Gastrocnemius medialis (tissue), 4 donors: ENCODE data around the gene SLC9A5. TPM values are rescaled to one million over a fixed set of nuclear protein-coding genes. Genes with fewer than 3 reads are reported as not detected.

ENCODE experiments used
- ATAC-seq, 2 donors: fragments of 150-250 bp; one replicate each; pipeline ENCODE4 v1.9.1; 2016
- DNase-seq, 2 donors: peaks; one replicate each; pipeline ENCODE4 v3.0.0-alpha.2; 2019
- H3K27ac ChIP-seq, 4 donors: fragments of 200-600 bp; sonication (generic); 1 replicate in 1 of 4; 2 replicates in 3 of 4; pipeline ENCODE4 v1.5.1; 2016 to 2018; ENCODE audit warnings: mild to moderate bottlenecking in 2 of 4, moderate library complexity in 1 of 4
- H3K27me3 ChIP-seq, 3 donors: fragments of 200-600 bp; sonication (generic) in 2 of 3; 1 replicate in 1 of 3; 2 replicates in 2 of 3; pipeline versions ENCODE4 v1.5.1 to v1.6.0; 2016 to 2019; ENCODE audit warnings: mild to moderate bottlenecking in 1 of 3, moderate library complexity in 1 of 3
- H3K36me3 ChIP-seq, 2 donors: fragments of 200-600 bp; sonication (generic) in 1 of 2; one replicate each; pipeline ENCODE4 v1.5.1; 2017 to 2018
- H3K4me1 ChIP-seq, 2 donors: fragments of 200-600 bp; sonication (generic) in 1 of 2; one replicate each; pipeline ENCODE4 v1.5.1; 2016 to 2017; ENCODE audit warnings: mild to moderate bottlenecking in 2 of 2
- H3K4me3 ChIP-seq, 4 donors: fragments of 200-600 bp; sonication (generic) in 3 of 4; 1 replicate in 1 of 4; 2 replicates in 3 of 4; pipeline ENCODE4 v1.5.1; 2016 to 2019; ENCODE audit warnings: mild to moderate bottlenecking in 2 of 4
- H3K9me3 ChIP-seq, 3 donors: fragments of 200-600 bp; sonication (generic) in 2 of 3; 1 replicate in 1 of 3; 2 replicates in 2 of 3; pipeline ENCODE4 v1.5.1; 2016 to 2019
- CTCF ChIP-seq, 5 experiments: fragments of 450-650 bp in 3 of 5; fragments of 200-600 bp in 2 of 5; sonication (generic) in 2 of 5; IDR thresholded peaks in 4 of 5; conservative IDR thresholded peaks in 1 of 5; 1 replicate in 4 of 5; 2 replicates in 1 of 5; pipeline ENCODE4 v1.5.1; 2016 to 2019; ENCODE audit warnings: antibody characterized with exemption in 5 of 5, mild to moderate bottlenecking in 3 of 5, moderate library complexity in 3 of 5
- POLR2A ChIP-seq, 2 donors: fragments of 450-650 bp; IDR thresholded peaks; one replicate each; pipeline ENCODE4 v1.6.1; 2017; ENCODE audit warnings: antibody characterized with exemption in 2 of 2, mild to moderate bottlenecking in 2 of 2, moderate library complexity in 2 of 2
- in situ Hi-C, 4 donors: fragments of 200-750 bp; cut with MboI; loops; one replicate each; pipeline versions ENCODE4 v1.15.0 to v1.8.0; 2017; ENCODE audit warnings: low sequenced_read_pairs in 4 of 4
- intact Hi-C: fragments of 100-400 bp; cut with DNase I; formaldehyde crosslinking; loops from one replicate; pipeline ENCODE4 v1.15.1; 2023; ENCODE audit warnings: low total_unique reads
- total RNA-seq, 4 donors: library from RNA; depleted of rRNA; stranded (reverse); fragments of >200 nt; gene quantifications; one replicate each; pipeline versions ENCODE4 v1.1.0 to v1.2.3, GENCODE V29; 2016

SLC9A5 gene
- total RNA-seq, 4 donors from 2014 or later: 0.61 to 2.0 (median 1.2) TPM

DNA sequence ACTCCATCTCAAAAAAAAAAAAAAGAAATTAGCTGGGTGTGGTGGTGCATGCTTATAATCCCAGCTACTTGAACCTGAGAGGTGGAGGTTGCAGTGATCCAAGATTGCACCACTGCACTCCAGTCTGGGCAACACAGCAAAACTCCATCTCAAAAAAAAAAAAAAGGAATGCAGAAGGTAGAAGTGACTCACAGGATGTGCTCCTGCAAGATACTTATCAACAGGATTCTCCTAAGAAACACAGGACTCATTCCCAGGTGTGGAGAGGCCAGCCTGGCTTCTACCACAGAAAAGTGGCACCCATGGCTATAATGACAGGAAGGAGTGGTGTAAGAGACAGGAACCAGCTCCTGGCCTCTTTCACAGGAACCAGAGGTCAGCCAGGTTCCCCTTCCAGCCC, 36.0 kb upstream of the SLC9A5 start:
- intact Hi-C loops (no loop called here), in situ Hi-C loops (no loop called here)
- Histone ChIP-seq H3K27me3 (no peaks in the 10 kb centered on the region), H3K36me3 (no peaks in the 10 kb centered on the region), H3K4me3 (no peak overlapping the region), H3K9me3 (no peaks in the 10 kb centered on the region), H3K4me1 (peaks cover 33 to 34% of the 10 kb centered on the region in 2 donors), H3K27ac (peak overlapping the region in 1 of 4 donors; percentile 57)
- ATAC-seq (no peak), DNase-seq (no peak)
- TF ChIP-seq CTCF (IDR thresholded peaks at IDR 0.05 in 4 of 5, conservative IDR thresholded peaks at IDR 0.05 in 1 of 5): no peak
- no peak for TF ChIP-seq POLR2A (IDR thresholded peaks at IDR 0.05)

- Histone ChIP-seq H3K27ac (peak overlapping the region; percentile 48 to 61 (median 56)), H3K36me3 (no peaks in the 10 kb centered on the region), H3K9me3 (no peaks in the 10 kb centered on the region), H3K27me3 (no peaks in the 10 kb centered on the region), H3K4me3 (no peak overlapping the region), H3K4me1 (peaks cover 27 to 28% of the 10 kb centered on the region in 2 donors)
- in situ Hi-C loops: no loop called here
- intact Hi-C loops: no loop called here
- ATAC-seq: peak; percentile 21 to 34
- peak; percentile 27 to 61 for DNase-seq
- TF ChIP-seq POLR2A (IDR thresholded peaks at IDR 0.05) (no peak), CTCF (IDR thresholded peaks at IDR 0.05 in 4 of 5, conservative IDR thresholded peaks at IDR 0.05 in 1 of 5) (no peak)
These were observed 35.4 kb upstream of the SLC9A5 start for GRCh38 chr16:67213197-67214019.

- no peak for DNase-seq
- no peaks in the 10 kb centered on the region for H3K36me3 ChIP-seq
- in situ Hi-C loops: no loop called here
These were observed 33.1 kb upstream of the SLC9A5 start for GRCh38 chr16:67215706-67216105.

GRCh38 chr16:67216612-67217490, 31.9 kb upstream of the SLC9A5 start:
- Histone ChIP-seq H3K9me3 (no peaks in the 10 kb centered on the region), H3K27ac (peak overlapping the region in 2 of 4 donors; percentile 12 to 32), H3K27me3 (no peaks in the 10 kb centered on the region), H3K4me1 (peaks cover 15 to 19% of the 10 kb centered on the region in 2 donors), H3K4me3 (no peak overlapping the region), H3K36me3 (no peaks in the 10 kb centered on the region)
- peak in 1 of 2 donors; percentile 43 for DNase-seq
- intact Hi-C loops (no loop called here), in situ Hi-C loops (no loop called here)
- no peak for TF ChIP-seq CTCF (IDR thresholded peaks at IDR 0.05 in 4 of 5, conservative IDR thresholded peaks at IDR 0.05 in 1 of 5)
- peak in 1 of 2 donors; percentile 25 for ATAC-seq

More at GRCh38 chr16:67215706-67216105, 33.1 kb upstream of the SLC9A5 start:
- no peaks in the 10 kb centered on the region for H3K27me3 ChIP-seq
- no peak for ATAC-seq
- H3K27ac ChIP-seq: no peak overlapping the region
- TF ChIP-seq CTCF (IDR thresholded peaks at IDR 0.05 in 4 of 5, conservative IDR thresholded peaks at IDR 0.05 in 1 of 5) (no peak), POLR2A (IDR thresholded peaks at IDR 0.05) (no peak)
- H3K4me1 ChIP-seq: peaks cover 18 to 19% of the 10 kb centered on the region in 2 donors
- intact Hi-C loops: no loop called here
- no peak overlapping the region for H3K4me3 ChIP-seq
- H3K9me3 ChIP-seq: no peaks in the 10 kb centered on the region
